ENCODE data around the gene PEAR1.
A peak's percentile ranks its signal among the peaks of the same experiment; 100 is the strongest.

The PEAR1 gene

GRCh38 chr1:156882543-156882942 is 11.0 kb upstream of the PEAR1 start:
- no peak for DNase-seq

GRCh38 chr1:156883919-156884318 is 9.6 kb upstream of the PEAR1 start:
- DNase-seq: no peak

- DNase-seq: no peak
Measured at GRCh38 chr1:156884560-156885184, 8.8 kb upstream of the PEAR1 start.

GRCh38 chr1:156885314-156885713 is 8.2 kb upstream of the PEAR1 start:
- DNase-seq: no peak

GRCh38 chr1:156885880-156886355 is 7.6 kb upstream of the PEAR1 start:
- no peak for DNase-seq

GRCh38 chr1:156886583-156887281 is 6.8 kb upstream of the PEAR1 start:
- DNase-seq: no peak

GRCh38 chr1:156887317-156887716 is 6.2 kb upstream of the PEAR1 start:
- DNase-seq: no peak

- DNase-seq: no peak
Measured at GRCh38 chr1:156887734-156888133, 5.8 kb upstream of the PEAR1 start.

GRCh38 chr1:156889802-156890580 is 3.5 kb upstream of the PEAR1 start:
- peak in 3 of 5 donors; percentile 15 to 43 (median 34) for DNase-seq

GRCh38 chr1:156892190-156893047 is 1.1 kb upstream of the PEAR1 start:
- DNase-seq: peak; percentile 66 to 80 (median 76)

GRCh38 chr1:156894001-156894400 is 483 bp downstream of the PEAR1 start:
- no peak for DNase-seq

GRCh38 chr1:156894711-156895454 is 1.4 kb downstream of the PEAR1 start:
- DNase-seq: no peak

- no peak for DNase-seq
Measured at GRCh38 chr1:156895455-156895812, 1.9 kb downstream of the PEAR1 start.

- DNase-seq: no peak
Measured at GRCh38 chr1:156895927-156896326, 2.4 kb downstream of the PEAR1 start.

- no peak for DNase-seq
Measured at GRCh38 chr1:156896490-156897033, 3.0 kb downstream of the PEAR1 start.

GRCh38 chr1:156897078-156897825 is 3.7 kb downstream of the PEAR1 start:
- DNase-seq: no peak

- no peak for DNase-seq
Measured at GRCh38 chr1:156898161-156898566, 4.6 kb downstream of the PEAR1 start.

- DNase-seq: no peak
Measured at GRCh38 chr1:156898971-156899664, 5.6 kb downstream of the PEAR1 start.

GRCh38 chr1:156899956-156900718 is 6.6 kb downstream of the PEAR1 start:
- DNase-seq: no peak
